ENCODE measurements around the gene ATP5MK. TPM values are rescaled to one million over a fixed set of nuclear protein-coding genes. Genes with fewer than 3 reads are reported as not detected.
"Not testable (repeated sequence)": the region's sequence is repeated elsewhere in the genome, so short reads cannot be mapped to it uniquely, and the experiment has no call there.

ATP5MK gene
- total and polyA plus RNA-seq, 4 donors, result 186 to 1,555 (median 449) TPM

DNA sequence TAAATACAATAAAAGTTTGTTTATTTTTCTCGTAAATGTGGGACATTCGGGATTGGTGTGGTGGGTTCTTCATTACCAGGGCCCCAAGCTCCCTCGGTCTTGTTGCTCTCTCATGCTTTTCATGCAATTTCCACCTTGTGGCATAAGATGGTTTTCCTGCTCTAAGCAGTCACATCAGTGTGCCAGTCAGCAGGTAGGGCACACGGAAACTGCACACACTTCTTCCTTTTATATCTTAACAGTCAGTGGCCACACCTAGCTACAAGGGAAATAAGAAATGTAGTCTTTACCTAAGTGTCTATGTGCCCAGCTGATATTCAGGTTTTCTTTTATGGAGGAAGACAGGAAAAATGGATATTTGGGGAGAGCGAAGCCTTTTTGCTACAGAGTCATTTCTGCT lies 22.0 kb downstream of the ATP5MK start:
- peaks cover 0 to 9% of the 10 kb centered on the region in 2 donors for H3K36me3 ChIP-seq (ENCODE audit: control insufficient read depth in 1 of 2, insufficient read depth in 2 of 2, low read length in 1 of 2)
- no peak overlapping the region for H3K4me3 ChIP-seq (ENCODE audit: low read length in 2 of 2)
- DNase-seq, result no peak
- 95 to 98% methylated on average over 5 of the region's 5 CpGs for WGBS, 2 donors
- ATAC-seq (ENCODE audit: low FRiP score), result no peak
- no peaks in the 10 kb centered on the region for H3K9me3 ChIP-seq (ENCODE audit: control insufficient read depth, low read length)
- no peak overlapping the region for H3K27ac ChIP-seq (ENCODE audit: low read depth in 1 of 2, low read length in 2 of 2)
- intact Hi-C loops (cut with DNase I), result no loop called here
- no peaks in the 10 kb centered on the region for H3K27me3 ChIP-seq (ENCODE audit: control insufficient read depth in 1 of 2, insufficient read depth in 2 of 2, low read length in 1 of 2)
- no peaks in the 10 kb centered on the region for H3K4me1 ChIP-seq (ENCODE audit: control insufficient read depth in 1 of 2, insufficient read depth in 2 of 2, low read length in 2 of 2)

GRCh38 chr10:103373544-103373943 lies 22.7 kb downstream of the ATP5MK start:
- Histone ChIP-seq H3K36me3 (ENCODE audit: control insufficient read depth in 1 of 2, insufficient read depth in 2 of 2, low read length in 1 of 2) (peaks cover 0 to 9% of the 10 kb centered on the region in 2 donors), H3K27me3 (ENCODE audit: control insufficient read depth in 1 of 2, insufficient read depth in 2 of 2, low read length in 1 of 2) (no peaks in the 10 kb centered on the region), H3K4me3 (ENCODE audit: low read length in 2 of 2) (no peak overlapping the region), H3K9me3 (ENCODE audit: control insufficient read depth, low read length) (no peaks in the 10 kb centered on the region), H3K27ac (ENCODE audit: low read depth in 1 of 2, low read length in 2 of 2) (no peak overlapping the region), H3K4me1 (ENCODE audit: control insufficient read depth in 1 of 2, insufficient read depth in 2 of 2, low read length in 2 of 2) (no peaks in the 10 kb centered on the region)
- ATAC-seq (ENCODE audit: low FRiP score) (no peak), DNase-seq (no peak)
- WGBS, 2 donors, result 83 to 86% methylated on average over 3 of the region's 3 CpGs
- intact Hi-C loops (cut with DNase I), result no loop called here

- Histone ChIP-seq H3K27me3 (ENCODE audit: control insufficient read depth in 1 of 2, insufficient read depth in 2 of 2, low read length in 1 of 2) (no peaks in the 10 kb centered on the region), H3K9me3 (ENCODE audit: control insufficient read depth, low read length) (no peaks in the 10 kb centered on the region), H3K4me3 (ENCODE audit: low read length in 2 of 2) (peak within 1 kb of the TSS; percentile 56 to 94), H3K4me1 (ENCODE audit: control insufficient read depth in 1 of 2, insufficient read depth in 2 of 2, low read length in 2 of 2) (no peaks in the 10 kb centered on the region), H3K36me3 (ENCODE audit: control insufficient read depth in 1 of 2, insufficient read depth in 2 of 2, low read length in 1 of 2) (no peaks in the 10 kb centered on the region), H3K27ac (ENCODE audit: low read depth in 1 of 2, low read length in 2 of 2) (peak within 1 kb of the TSS; percentile 2 to 33)
- ATAC-seq (ENCODE audit: low FRiP score) (peak; percentile 97), DNase-seq (peak; percentile 94 to 96)
- intact Hi-C loops (cut with DNase I), result no loop called here
- 0% methylated on average over 67 to 81 of the region's 81 CpGs for WGBS, 2 donors
These were observed 28.3 kb downstream of the ATP5MK start, which contains the start of gene TAF5 for GRCh38 chr10:103367782-103368518. TSS of gene TAF5 (plus strand) at chr10:103367976. CDS start at chr10:103367990, 14 bp downstream.

DNA sequence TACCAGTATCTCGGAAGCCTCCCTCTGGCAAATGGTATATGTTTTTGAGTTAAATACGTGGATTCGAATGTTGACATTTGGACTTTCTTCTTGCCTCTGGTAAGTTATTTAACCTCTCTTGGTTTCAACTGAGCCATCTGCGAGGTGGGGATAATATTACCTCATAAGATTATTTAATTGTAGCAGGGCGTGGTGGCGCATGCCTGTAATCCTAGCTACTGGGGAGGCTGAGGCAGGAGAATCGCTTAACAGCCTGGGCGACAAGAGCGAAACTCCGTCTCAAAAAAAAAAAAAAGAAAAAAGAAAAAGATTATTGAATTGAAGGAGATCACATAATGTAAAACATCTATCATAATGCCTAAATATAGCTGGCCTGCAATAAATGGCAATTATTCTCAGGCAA lies 28.9 kb downstream of the ATP5MK start:
- Histone ChIP-seq H3K27ac (ENCODE audit: low read depth in 1 of 2, low read length in 2 of 2) (peak overlapping the region in 1 of 2 donors; percentile 33), H3K4me1 (ENCODE audit: control insufficient read depth in 1 of 2, insufficient read depth in 2 of 2, low read length in 2 of 2) (no peaks in the 10 kb centered on the region), H3K27me3 (ENCODE audit: control insufficient read depth in 1 of 2, insufficient read depth in 2 of 2, low read length in 1 of 2) (no peaks in the 10 kb centered on the region), H3K4me3 (ENCODE audit: low read length in 2 of 2) (peak overlapping the region in 1 of 2 donors; percentile 94), H3K36me3 (ENCODE audit: control insufficient read depth in 1 of 2, insufficient read depth in 2 of 2, low read length in 1 of 2) (no peaks in the 10 kb centered on the region), H3K9me3 (ENCODE audit: control insufficient read depth, low read length) (no peaks in the 10 kb centered on the region)
- ATAC-seq (ENCODE audit: low FRiP score) (no peak), DNase-seq (no peak)
- intact Hi-C loops (cut with DNase I), result no loop called here
- 58 to 63% methylated on average over 10 of the region's 10 CpGs for WGBS, 2 donors

GRCh38 chr10:103360791-103361190 lies 35.5 kb downstream of the ATP5MK start:
- ATAC-seq (ENCODE audit: low FRiP score); H3K27ac ChIP-seq (ENCODE audit: low read depth in 1 of 2, low read length in 2 of 2); H3K9me3 ChIP-seq (ENCODE audit: control insufficient read depth, low read length); H3K27me3 ChIP-seq (ENCODE audit: control insufficient read depth in 1 of 2, insufficient read depth in 2 of 2, low read length in 1 of 2); intact Hi-C loops (cut with DNase I); H3K36me3 ChIP-seq (ENCODE audit: control insufficient read depth in 1 of 2, insufficient read depth in 2 of 2, low read length in 1 of 2); H3K4me3 ChIP-seq (ENCODE audit: low read length in 2 of 2); H3K4me1 ChIP-seq (ENCODE audit: control insufficient read depth in 1 of 2, insufficient read depth in 2 of 2, low read length in 2 of 2); DNase-seq: not testable (repeated sequence)
- WGBS, 2 donors, result 89 to 91% methylated on average over 9 of the region's 9 CpGs

DNA sequence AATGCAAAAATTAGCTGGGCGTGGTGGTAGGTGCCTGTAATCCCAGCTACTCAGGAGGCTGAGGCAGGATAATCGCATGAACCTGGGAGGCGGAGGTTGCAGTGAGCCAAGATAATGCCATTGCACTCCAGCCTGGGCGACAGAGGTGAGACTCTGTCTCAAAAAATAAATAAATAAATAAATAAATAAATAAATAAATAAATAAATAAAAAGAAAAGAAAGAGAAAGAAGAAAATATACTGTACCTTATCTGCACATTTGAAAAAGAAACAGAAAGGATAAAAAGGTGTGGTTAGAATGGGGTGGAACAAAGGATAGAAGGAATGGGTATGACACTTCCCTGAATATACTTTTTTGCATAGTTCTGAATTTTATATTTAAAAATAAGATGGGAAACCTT lies 36.8 kb downstream of the ATP5MK start:
- DNase-seq; ATAC-seq (ENCODE audit: low FRiP score); H3K27ac ChIP-seq (ENCODE audit: low read depth in 1 of 2, low read length in 2 of 2); H3K27me3 ChIP-seq (ENCODE audit: control insufficient read depth in 1 of 2, insufficient read depth in 2 of 2, low read length in 1 of 2); H3K4me3 ChIP-seq (ENCODE audit: low read length in 2 of 2); H3K9me3 ChIP-seq (ENCODE audit: control insufficient read depth, low read length); H3K36me3 ChIP-seq (ENCODE audit: control insufficient read depth in 1 of 2, insufficient read depth in 2 of 2, low read length in 1 of 2); intact Hi-C loops (cut with DNase I); H3K4me1 ChIP-seq (ENCODE audit: control insufficient read depth in 1 of 2, insufficient read depth in 2 of 2, low read length in 2 of 2): not testable (repeated sequence)
- WGBS, 2 donors, result 97 to 99% methylated on average over 4 of the region's 4 CpGs

DNA sequence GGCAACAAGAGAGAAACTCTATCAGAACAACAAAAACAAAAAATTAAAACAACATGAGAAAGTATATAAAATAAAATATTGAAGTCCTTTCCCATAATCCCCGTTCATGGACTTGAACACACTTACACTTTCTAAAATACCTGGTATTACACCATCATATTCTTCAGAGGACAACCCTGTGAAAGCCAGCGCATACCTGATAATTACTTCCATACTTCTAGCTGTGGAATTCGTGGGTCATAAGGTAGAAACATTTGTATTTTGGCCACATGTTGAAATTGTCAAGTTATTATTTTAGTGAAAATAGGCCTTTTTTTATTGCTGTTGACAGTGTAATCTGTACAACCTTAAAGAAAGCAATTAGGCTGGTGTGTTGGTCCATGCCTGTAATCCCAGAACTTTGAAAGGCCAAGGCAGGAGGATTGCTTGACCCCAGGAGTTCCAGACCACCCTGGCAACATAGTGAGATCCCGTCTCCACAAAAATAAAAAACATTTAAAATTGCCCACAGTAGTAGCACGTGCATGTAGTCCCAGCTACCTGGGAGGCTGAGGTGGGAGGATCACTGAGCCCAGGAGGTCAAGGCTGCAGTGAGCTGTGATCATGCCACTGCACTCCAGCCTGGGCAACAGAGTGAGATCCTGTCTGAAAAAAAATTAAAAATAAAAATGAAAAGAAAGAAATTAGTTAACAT lies 40.2 kb downstream of the ATP5MK start:
- Histone ChIP-seq H3K9me3 (ENCODE audit: control insufficient read depth, low read length) (no peaks in the 10 kb centered on the region), H3K4me1 (ENCODE audit: control insufficient read depth in 1 of 2, insufficient read depth in 2 of 2, low read length in 2 of 2) (no peaks in the 10 kb centered on the region), H3K27ac (ENCODE audit: low read depth in 1 of 2, low read length in 2 of 2) (no peak overlapping the region), H3K27me3 (ENCODE audit: control insufficient read depth in 1 of 2, insufficient read depth in 2 of 2, low read length in 1 of 2) (no peaks in the 10 kb centered on the region), H3K36me3 (ENCODE audit: control insufficient read depth in 1 of 2, insufficient read depth in 2 of 2, low read length in 1 of 2) (no peaks in the 10 kb centered on the region), H3K4me3 (ENCODE audit: low read length in 2 of 2) (no peak overlapping the region)
- WGBS, 2 donors, result 63 to 70% methylated on average over 5 of the region's 5 CpGs
- intact Hi-C loops (cut with DNase I), result no loop called here
- ATAC-seq (ENCODE audit: low FRiP score) (no peak), DNase-seq (no peak)

GRCh38 chr10:103354567-103354966 lies 41.7 kb downstream of the ATP5MK start:
- H3K4me3 ChIP-seq (ENCODE audit: low read length in 2 of 2); H3K27ac ChIP-seq (ENCODE audit: low read depth in 1 of 2, low read length in 2 of 2); DNase-seq; H3K27me3 ChIP-seq (ENCODE audit: control insufficient read depth in 1 of 2, insufficient read depth in 2 of 2, low read length in 1 of 2); H3K4me1 ChIP-seq (ENCODE audit: control insufficient read depth in 1 of 2, insufficient read depth in 2 of 2, low read length in 2 of 2); H3K36me3 ChIP-seq (ENCODE audit: control insufficient read depth in 1 of 2, insufficient read depth in 2 of 2, low read length in 1 of 2); H3K9me3 ChIP-seq (ENCODE audit: control insufficient read depth, low read length); ATAC-seq (ENCODE audit: low FRiP score); intact Hi-C loops (cut with DNase I): not testable (repeated sequence)
- 83 to 88% methylated on average over 4 of the region's 4 CpGs for WGBS, 2 donors

- H3K27me3 ChIP-seq (ENCODE audit: control insufficient read depth in 1 of 2, insufficient read depth in 2 of 2, low read length in 1 of 2), result no peaks in the 10 kb centered on the region
- H3K27ac ChIP-seq (ENCODE audit: low read depth in 1 of 2, low read length in 2 of 2), result no peak overlapping the region
- intact Hi-C loops (cut with DNase I), result no loop called here
- H3K4me1 ChIP-seq (ENCODE audit: control insufficient read depth in 1 of 2, insufficient read depth in 2 of 2, low read length in 2 of 2), result no peaks in the 10 kb centered on the region
- DNase-seq (no peak), ATAC-seq (ENCODE audit: low FRiP score) (no peak)
- H3K4me3 ChIP-seq (ENCODE audit: low read length in 2 of 2), result no peak overlapping the region
- H3K9me3 ChIP-seq (ENCODE audit: control insufficient read depth, low read length), result no peaks in the 10 kb centered on the region
- WGBS, 2 donors, result 22 to 31% methylated on average over 2 of the region's 2 CpGs
- H3K36me3 ChIP-seq (ENCODE audit: control insufficient read depth in 1 of 2, insufficient read depth in 2 of 2, low read length in 1 of 2), result no peaks in the 10 kb centered on the region
These were observed 43.0 kb downstream of the ATP5MK start for GRCh38 chr10:103353281-103353680.
